HCT116 (cell line): ENCODE measurements around the gene KRT17. TPM values are rescaled to one million over a fixed set of nuclear protein-coding genes. Genes with fewer than 3 reads are reported as not detected.

Experiments used
- ATAC-seq: fragments of 200-7000 bp; cut with Tn5 transposase; 2 replicates; pipeline ENCODE4 v1.9.1; 2020; ENCODE audit warnings: mild to moderate bottlenecking, moderate library complexity
- BruUV-seq: library from RNA; stranded (reverse); fragments of 400-500 nt; replicated peaks from 2 replicates; lab custom pipeline; 2021; lab: Mats Ljungman, UMichigan
- CTCF ChIA-PET: fragments of 300-600 bp; sonication (Branson Sonifier 250); formaldehyde crosslinking; loops from one replicate; lab custom pipeline; 2021; ENCODE audit warnings: antibody characterized with exemption; lab: Charles Lee
- POLR2A ChIA-PET: fragments of 300-600, 350-600 bp; sonication (Branson Sonifier 250); formaldehyde crosslinking; loops from one replicate; lab custom pipeline; 2021; ENCODE audit warnings: antibody characterized with exemption; lab: Charles Lee
- RAD21 ChIA-PET, 2 experiments: fragments of 300-600 bp; sonication (Branson Sonifier 250); formaldehyde crosslinking; loops; one replicate each; lab custom pipeline; 2023; ENCODE audit warnings: low total read pairs in 2 of 2; ENCODE audit not compliant: uncharacterized antibody in 2 of 2, unreplicated experiment in 2 of 2, low non-redundant PET in 1 of 2; lab: Charles Lee
- DNase-seq: peaks from one replicate; pipeline ENCODE4 v3.0.0-alpha.2; 2010; ENCODE audit warnings: low read depth, low spot score
- H2AFZ ChIP-seq: fragments of 200-600 bp; shearing (Covaris generic), sonication (generic); 2 replicates; pipeline ENCODE4 v1.6.1; 2017; ENCODE audit warnings: low read depth, mixed run types, mixed read lengths, antibody characterized with exemption, low read length; ENCODE audit not compliant: poor library complexity, severe bottlenecking
- H3K27ac ChIP-seq: 2 replicates; pipeline ENCODE4 v1.5.1; 2012; ENCODE audit warnings: low read depth, low read length
- H3K27me3 ChIP-seq: fragments of 200-600 bp; sonication (generic); 2 replicates; pipeline ENCODE4 v1.6.1; 2016; ENCODE audit warnings: mixed run types, low read length, mixed read lengths; ENCODE audit not compliant: insufficient read depth
- H3K36me3 ChIP-seq, 2 experiments: fragments of 200-500 bp in 1 of 2; fragments of 200-600 bp in 1 of 2; sonication (Bioruptor generic) in 1 of 2; sonication (generic) in 1 of 2; 2 replicates each; pipeline versions ENCODE4 v1.5.1 to v1.6.1; 2014 to 2016; ENCODE audit warnings: low read length in 2 of 2, inconsistent platforms in 1 of 2, mixed read lengths in 1 of 2, mixed run types in 1 of 2; ENCODE audit not compliant: insufficient read depth in 2 of 2, control insufficient read depth in 1 of 2
- H3K4me1 ChIP-seq, 2 experiments: fragments of 200-600 bp in 1 of 2; sonication (generic) in 1 of 2; 2 replicates each; pipeline versions ENCODE4 v1.5.1 to v1.6.1; 2012 to 2017; ENCODE audit warnings: low read length in 2 of 2, inconsistent platforms in 1 of 2, mild to moderate bottlenecking in 1 of 2, mixed read lengths in 1 of 2, mixed run types in 1 of 2, moderate library complexity in 1 of 2; ENCODE audit not compliant: insufficient read depth in 2 of 2, control insufficient read depth in 1 of 2
- H3K4me2 ChIP-seq: fragments of 200-600 bp; sonication (generic); 2 replicates; pipeline ENCODE4 v1.6.1; 2017; ENCODE audit warnings: mixed run types, low read length, mixed read lengths
- H3K4me3 ChIP-seq, 2 experiments: fragments of 200-600 bp in 1 of 2; sonication (generic) in 1 of 2; replicated peaks in 1 of 2; 2 replicates each; pipeline ENCODE4 v1.5.1; 2011 to 2016; ENCODE audit warnings: low read length in 2 of 2, control low read depth in 1 of 2, low read depth in 1 of 2, mild to moderate bottlenecking in 1 of 2, mixed read lengths in 1 of 2, mixed run types in 1 of 2
- H3K79me2 ChIP-seq: fragments of 200-600 bp; sonication (generic); 2 replicates; pipeline ENCODE4 v1.6.1; 2017; ENCODE audit warnings: mild to moderate bottlenecking, mixed run types, low read length, moderate library complexity, mixed read lengths; ENCODE audit not compliant: insufficient read depth
- H3K9ac ChIP-seq: fragments of 200-600 bp; sonication (generic); 2 replicates; pipeline ENCODE4 v1.6.1; 2016; ENCODE audit warnings: low read length, mixed read lengths
- H3K9me2 ChIP-seq: fragments of 200-600 bp; sonication (generic), shearing (Covaris generic); 2 replicates; pipeline ENCODE4 v1.6.1; 2017; ENCODE audit warnings: mixed run types, mild to moderate bottlenecking, moderate library complexity; ENCODE audit not compliant: insufficient read depth
- H3K9me3 ChIP-seq, 2 experiments: fragments of 200-500 bp in 1 of 2; fragments of 200-600 bp in 1 of 2; sonication (Bioruptor generic) in 1 of 2; sonication (generic) in 1 of 2; 2 replicates each; pipeline ENCODE4 v1.6.1; 2014 to 2017; ENCODE audit warnings: low read length in 2 of 2, mixed read lengths in 2 of 2, inconsistent platforms in 1 of 2, low read depth in 1 of 2, mild to moderate bottlenecking in 1 of 2, mixed run types in 1 of 2, moderate library complexity in 1 of 2; ENCODE audit not compliant: control insufficient read depth in 1 of 2, insufficient read depth in 1 of 2
- H4K20me1 ChIP-seq: fragments of 200-600 bp; sonication (generic), shearing (Covaris generic); 2 replicates; pipeline ENCODE4 v1.6.1; 2017; ENCODE audit warnings: mixed run types, mild to moderate bottlenecking, moderate library complexity; ENCODE audit not compliant: insufficient read depth
- CBX3 ChIP-seq: IDR thresholded peaks from 2 replicates; pipeline ENCODE4 v1.6.1; 2012; ENCODE audit warnings: low read depth
- CEBPB ChIP-seq: IDR thresholded peaks from 2 replicates; pipeline ENCODE4 v1.6.1; 2012; ENCODE audit warnings: low read depth
- EGR1 ChIP-seq: IDR thresholded peaks from 2 replicates; pipeline ENCODE4 v1.6.1; 2012; ENCODE audit warnings: low read depth
- ELF1 ChIP-seq: IDR thresholded peaks from 2 replicates; pipeline ENCODE4 v1.6.1; 2012; ENCODE audit warnings: low read depth, borderline replicate concordance
- EZH2 ChIP-seq: fragments of 200-600 bp; sonication (generic); IDR thresholded peaks from 2 replicates; pipeline ENCODE4 v1.6.1; 2017; ENCODE audit warnings: antibody characterized with exemption, mixed run types
- EZH2phosphoT487 ChIP-seq: fragments of 200-600 bp; IDR thresholded peaks from 2 replicates; pipeline ENCODE4 v1.6.1; 2018; ENCODE audit warnings: antibody characterized with exemption, borderline replicate concordance
- FOSL1 ChIP-seq: IDR thresholded peaks from 2 replicates; pipeline ENCODE4 v1.6.1; 2012; ENCODE audit warnings: low read depth
- POLR2AphosphoS5 ChIP-seq: IDR thresholded peaks from 2 replicates; pipeline ENCODE4 v1.6.1; 2011; ENCODE audit warnings: mild to moderate bottlenecking, low read depth, low read length, moderate library complexity
- SP1 ChIP-seq: IDR thresholded peaks from 2 replicates; pipeline ENCODE4 v1.6.1; 2012; ENCODE audit warnings: low read depth
- SRF ChIP-seq: IDR thresholded peaks from 2 replicates; pipeline ENCODE4 v1.6.1; 2012; ENCODE audit warnings: low read depth
- YY1 ChIP-seq: IDR thresholded peaks from 2 replicates; pipeline ENCODE4 v1.6.1; 2011; ENCODE audit warnings: low read length, low read depth, moderate library complexity, mild to moderate bottlenecking; ENCODE audit not compliant: insufficient replicate concordance; ENCODE audit errors: extremely low read depth
- ZFX ChIP-seq: fragments of 450-650 bp; IDR thresholded peaks from 2 replicates; pipeline ENCODE4 v1.6.1; 2017
- ZNF274 ChIP-seq: fragments of 200-500 bp; sonication (Bioruptor generic); IDR thresholded peaks from 2 replicates; pipeline ENCODE4 v1.6.1; 2014; ENCODE audit warnings: mild to moderate bottlenecking, low read depth, low read length, inconsistent platforms
- intact Hi-C: fragments of 100-400 bp; cut with micrococcal nuclease; formaldehyde crosslinking; loops from 2 replicates; pipeline ENCODE4 v1.10.0; 2022
- total RNA-seq: library from RNA; stranded (reverse); gene quantifications from one replicate; pipeline ENCODE4 v1.2.1, GENCODE V29; 2021; ENCODE audit not compliant: unreplicated experiment
- TF ChIP-seq, protein P1 (sequence below): IDR thresholded peaks from 2 replicates; pipeline ENCODE4 v1.6.1; 2012
- TF ChIP-seq, protein P2 (sequence below): IDR thresholded peaks from 2 replicates; pipeline ENCODE4 v1.6.1; 2012; ENCODE audit warnings: low read depth
- TF ChIP-seq, protein P3 (sequence below): IDR thresholded peaks from 2 replicates; pipeline ENCODE4 v1.6.1; 2011; ENCODE audit warnings: mild to moderate bottlenecking, low read length, moderate library complexity; ENCODE audit not compliant: insufficient replicate concordance; ENCODE audit errors: extremely low read depth
- TF ChIP-seq, protein P4 (sequence below), 3 experiments: fragments of 200-600 bp in 1 of 3; sonication (generic) in 1 of 3; IDR thresholded peaks in 2 of 3; conservative IDR thresholded peaks in 1 of 3; 2 replicates each; pipeline ENCODE4 v1.5.1; 2012 to 2017; ENCODE audit warnings: low read depth in 2 of 3, low read length in 2 of 3, antibody characterized with exemption in 1 of 3, borderline replicate concordance in 1 of 3, control low read depth in 1 of 3, mild to moderate bottlenecking in 1 of 3, mixed read lengths in 1 of 3, mixed run types in 1 of 3, moderate library complexity in 1 of 3; ENCODE audit not compliant: insufficient read depth in 1 of 3

KRT17 gene
- total RNA-seq, 1 experiment from 2014 or later, result not detected

DNA sequence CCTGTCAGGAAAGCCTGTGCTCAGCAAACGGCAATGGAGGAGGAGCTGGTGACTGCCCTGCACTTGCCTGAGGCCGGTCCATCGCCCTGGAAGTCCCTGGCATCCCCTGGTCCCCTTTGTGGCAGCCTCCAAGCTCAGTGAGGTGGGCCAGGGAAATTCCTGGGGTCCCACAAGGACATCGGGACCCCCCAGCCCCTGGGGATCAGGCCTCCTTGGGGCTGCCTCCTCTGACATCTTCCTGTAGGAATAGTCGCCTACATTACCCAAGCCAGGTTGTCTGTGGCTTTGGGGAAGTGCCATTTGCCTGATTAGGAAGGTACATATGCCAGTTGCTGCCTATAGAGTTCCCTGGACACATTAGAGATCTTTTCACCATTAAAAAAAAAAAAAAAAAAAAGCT is 45.4 kb downstream of the KRT17 start:
- intact Hi-C loops, result loop anchor here (1.0 kb wide), 2 partner anchors 69 to 83 kb away; no protein-coding TSS in a partner anchor
- no peak for ATAC-seq
- peak overlapping the region; percentile 84 for H3K4me2 ChIP-seq
- ChIA-PET CTCF (interaction anchor here (0.9 to 2.3 kb wide), 12 partner anchors 8 to 87 kb away, joined by 3 to 29 read pairs (median 6); no protein-coding TSS in a partner anchor), RAD21 (interaction anchor here (1.1 to 1.4 kb wide), 5 partner anchors 30 to 84 kb away, joined by 4 to 7 read pairs (median 5); no protein-coding TSS in a partner anchor), POLR2A (interaction anchor here (0.9 to 2.5 kb wide), 6 partner anchors 13 to 110 kb away, joined by 3 to 9 read pairs (median 4); no protein-coding TSS in a partner anchor)
- no peak overlapping the region for H2AFZ ChIP-seq
- TF ChIP-seq, protein P1, sequence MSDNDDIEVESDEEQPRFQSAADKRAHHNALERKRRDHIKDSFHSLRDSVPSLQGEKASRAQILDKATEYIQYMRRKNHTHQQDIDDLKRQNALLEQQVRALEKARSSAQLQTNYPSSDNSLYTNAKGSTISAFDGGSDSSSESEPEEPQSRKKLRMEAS, result no peak
- no peak for TF ChIP-seq SP1
- TF ChIP-seq, protein P2, sequence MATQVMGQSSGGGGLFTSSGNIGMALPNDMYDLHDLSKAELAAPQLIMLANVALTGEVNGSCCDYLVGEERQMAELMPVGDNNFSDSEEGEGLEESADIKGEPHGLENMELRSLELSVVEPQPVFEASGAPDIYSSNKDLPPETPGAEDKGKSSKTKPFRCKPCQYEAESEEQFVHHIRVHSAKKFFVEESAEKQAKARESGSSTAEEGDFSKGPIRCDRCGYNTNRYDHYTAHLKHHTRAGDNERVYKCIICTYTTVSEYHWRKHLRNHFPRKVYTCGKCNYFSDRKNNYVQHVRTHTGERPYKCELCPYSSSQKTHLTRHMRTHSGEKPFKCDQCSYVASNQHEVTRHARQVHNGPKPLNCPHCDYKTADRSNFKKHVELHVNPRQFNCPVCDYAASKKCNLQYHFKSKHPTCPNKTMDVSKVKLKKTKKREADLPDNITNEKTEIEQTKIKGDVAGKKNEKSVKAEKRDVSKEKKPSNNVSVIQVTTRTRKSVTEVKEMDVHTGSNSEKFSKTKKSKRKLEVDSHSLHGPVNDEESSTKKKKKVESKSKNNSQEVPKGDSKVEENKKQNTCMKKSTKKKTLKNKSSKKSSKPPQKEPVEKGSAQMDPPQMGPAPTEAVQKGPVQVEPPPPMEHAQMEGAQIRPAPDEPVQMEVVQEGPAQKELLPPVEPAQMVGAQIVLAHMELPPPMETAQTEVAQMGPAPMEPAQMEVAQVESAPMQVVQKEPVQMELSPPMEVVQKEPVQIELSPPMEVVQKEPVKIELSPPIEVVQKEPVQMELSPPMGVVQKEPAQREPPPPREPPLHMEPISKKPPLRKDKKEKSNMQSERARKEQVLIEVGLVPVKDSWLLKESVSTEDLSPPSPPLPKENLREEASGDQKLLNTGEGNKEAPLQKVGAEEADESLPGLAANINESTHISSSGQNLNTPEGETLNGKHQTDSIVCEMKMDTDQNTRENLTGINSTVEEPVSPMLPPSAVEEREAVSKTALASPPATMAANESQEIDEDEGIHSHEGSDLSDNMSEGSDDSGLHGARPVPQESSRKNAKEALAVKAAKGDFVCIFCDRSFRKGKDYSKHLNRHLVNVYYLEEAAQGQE, result no peak
- no peak for TF ChIP-seq POLR2AphosphoS5
- TF ChIP-seq YY1, result no peak
- no peak for TF ChIP-seq ZNF274
- TF ChIP-seq, protein P3, sequence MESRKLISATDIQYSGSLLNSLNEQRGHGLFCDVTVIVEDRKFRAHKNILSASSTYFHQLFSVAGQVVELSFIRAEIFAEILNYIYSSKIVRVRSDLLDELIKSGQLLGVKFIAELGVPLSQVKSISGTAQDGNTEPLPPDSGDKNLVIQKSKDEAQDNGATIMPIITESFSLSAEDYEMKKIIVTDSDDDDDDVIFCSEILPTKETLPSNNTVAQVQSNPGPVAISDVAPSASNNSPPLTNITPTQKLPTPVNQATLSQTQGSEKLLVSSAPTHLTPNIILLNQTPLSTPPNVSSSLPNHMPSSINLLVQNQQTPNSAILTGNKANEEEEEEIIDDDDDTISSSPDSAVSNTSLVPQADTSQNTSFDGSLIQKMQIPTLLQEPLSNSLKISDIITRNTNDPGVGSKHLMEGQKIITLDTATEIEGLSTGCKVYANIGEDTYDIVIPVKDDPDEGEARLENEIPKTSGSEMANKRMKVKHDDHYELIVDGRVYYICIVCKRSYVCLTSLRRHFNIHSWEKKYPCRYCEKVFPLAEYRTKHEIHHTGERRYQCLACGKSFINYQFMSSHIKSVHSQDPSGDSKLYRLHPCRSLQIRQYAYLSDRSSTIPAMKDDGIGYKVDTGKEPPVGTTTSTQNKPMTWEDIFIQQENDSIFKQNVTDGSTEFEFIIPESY, result no peak
- no peak for TF ChIP-seq SRF
- no peak for TF ChIP-seq ZFX
- no peak for TF ChIP-seq CEBPB
- no peak for TF ChIP-seq EGR1
- TF ChIP-seq, protein P4, sequence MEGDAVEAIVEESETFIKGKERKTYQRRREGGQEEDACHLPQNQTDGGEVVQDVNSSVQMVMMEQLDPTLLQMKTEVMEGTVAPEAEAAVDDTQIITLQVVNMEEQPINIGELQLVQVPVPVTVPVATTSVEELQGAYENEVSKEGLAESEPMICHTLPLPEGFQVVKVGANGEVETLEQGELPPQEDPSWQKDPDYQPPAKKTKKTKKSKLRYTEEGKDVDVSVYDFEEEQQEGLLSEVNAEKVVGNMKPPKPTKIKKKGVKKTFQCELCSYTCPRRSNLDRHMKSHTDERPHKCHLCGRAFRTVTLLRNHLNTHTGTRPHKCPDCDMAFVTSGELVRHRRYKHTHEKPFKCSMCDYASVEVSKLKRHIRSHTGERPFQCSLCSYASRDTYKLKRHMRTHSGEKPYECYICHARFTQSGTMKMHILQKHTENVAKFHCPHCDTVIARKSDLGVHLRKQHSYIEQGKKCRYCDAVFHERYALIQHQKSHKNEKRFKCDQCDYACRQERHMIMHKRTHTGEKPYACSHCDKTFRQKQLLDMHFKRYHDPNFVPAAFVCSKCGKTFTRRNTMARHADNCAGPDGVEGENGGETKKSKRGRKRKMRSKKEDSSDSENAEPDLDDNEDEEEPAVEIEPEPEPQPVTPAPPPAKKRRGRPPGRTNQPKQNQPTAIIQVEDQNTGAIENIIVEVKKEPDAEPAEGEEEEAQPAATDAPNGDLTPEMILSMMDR (IDR thresholded peaks at IDR 0.05 in 2 of 3, conservative IDR thresholded peaks at IDR 0.05 in 1 of 3; ENCODE audit: borderline replicate concordance in 1 of 3, insufficient read depth in 1 of 3, low read depth in 2 of 3, low read length in 2 of 3), result no peak
- TF ChIP-seq CBX3, result no peak
- TF ChIP-seq ELF1, result no peak
- no peak for TF ChIP-seq EZH2
- TF ChIP-seq FOSL1, result no peak
- no peak for TF ChIP-seq EZH2phosphoT487
- H3K79me2 ChIP-seq, result no peaks in the 10 kb centered on the region
- peak overlapping the region in 1 of 2 experiments; percentile 47; a peak in 2 of 4 replicates for H3K4me3 ChIP-seq
- H3K27me3 ChIP-seq, result no peaks in the 10 kb centered on the region
- H3K9me2 ChIP-seq, result no peaks in the 10 kb centered on the region
- BruUV-seq, result TSS peak; percentile 98
- no peak for DNase-seq
- peak overlapping the region; percentile 44; the same call in 1 of the 2 replicates for H3K9ac ChIP-seq
- no peaks in the 10 kb centered on the region for H4K20me1 ChIP-seq
- H3K36me3 ChIP-seq, result no peaks in the 10 kb centered on the region
- peak overlapping the region; percentile 6; the same call in 1 of the 2 replicates for H3K27ac ChIP-seq
- peaks cover 22 to 49% of the 10 kb centered on the region in 2 experiments for H3K4me1 ChIP-seq
- no peaks in the 10 kb centered on the region for H3K9me3 ChIP-seq
